ENCODE results near the gene NAV1. TPM values are rescaled to one million over a fixed set of nuclear protein-coding genes. Genes with fewer than 3 reads are reported as not detected.

NAV1 gene
- total and polyA plus RNA-seq, 2 of the 8 experiments (the other 6 are each of a cell fraction or from before 2014, with no cell fraction given): 9.9 to 42.7 TPM

DNA sequence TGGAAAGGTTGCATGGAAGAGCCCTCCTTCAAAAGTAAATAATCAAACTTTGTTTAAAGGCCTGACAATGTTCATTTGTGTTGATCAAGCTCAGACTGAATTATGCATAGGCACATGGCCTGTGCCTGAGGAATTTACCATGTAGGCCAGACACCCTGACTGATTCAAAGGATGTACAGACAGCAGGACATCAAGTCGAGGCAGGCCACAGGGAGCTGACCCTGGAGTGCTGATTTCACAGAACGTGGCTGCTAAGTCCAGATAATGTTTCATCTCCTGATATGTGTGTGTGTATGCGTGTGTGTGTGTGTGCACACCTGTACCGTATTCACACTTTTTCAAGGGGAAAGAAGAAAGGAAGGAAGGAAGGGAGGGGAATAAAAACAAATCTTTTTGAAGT, 34.1 kb downstream of the NAV1 start:
- H3K27ac ChIP-seq (ENCODE audit: low read depth, low read length): no peak overlapping the region
- H4K91ac ChIP-seq (replicated peaks; ENCODE audit: insufficient read length, low read length): no peak overlapping the region
- H2BK5ac ChIP-seq (ENCODE audit: low read depth, low read length): no peak overlapping the region
- H3K18ac ChIP-seq (ENCODE audit: extremely low read depth, low read length): no peak overlapping the region
- H2AK5ac ChIP-seq (ENCODE audit: low read depth, low read length): no peak overlapping the region
- H3K23ac ChIP-seq (ENCODE audit: insufficient read length): no peak overlapping the region
- no peaks in the 10 kb centered on the region for H3K27me3 ChIP-seq (replicated peaks in 1 of 4; ENCODE audit: control insufficient read depth in 3 of 4, extremely low read depth in 1 of 4, insufficient read depth in 3 of 4, low read length in 3 of 4)
- H3K79me1 ChIP-seq (ENCODE audit: low read depth, low read length): no peaks in the 10 kb centered on the region
- no peak overlapping the region for H4K5ac ChIP-seq (ENCODE audit: insufficient read length, low read depth, low read length)
- H3K23me2 ChIP-seq (ENCODE audit: low read depth, low read length): no peaks in the 10 kb centered on the region
- POLR2A ChIA-PET (ENCODE audit: partially characterized antibody): interaction anchor here (0.9 to 1.0 kb wide), 2 partner anchors 92 to 309 kb away, joined by 3 read pairs; no protein-coding TSS in a partner anchor
- no peak overlapping the region for H3K4me2 ChIP-seq (ENCODE audit: insufficient read depth in 1 of 2, low read depth in 2 of 2, low read length in 2 of 2)
- no peak overlapping the region for H3K14ac ChIP-seq (ENCODE audit: insufficient read length)
- no peaks in the 10 kb centered on the region; a peak in 1 of 7 replicates for H3K4me1 ChIP-seq (replicated peaks in 1 of 4; ENCODE audit: control insufficient read depth in 3 of 4, insufficient read depth in 4 of 4, low read length in 3 of 4)
- H2BK120ac ChIP-seq (replicated peaks; ENCODE audit: low read depth, low read length): no peak overlapping the region
- H3K56ac ChIP-seq (replicated peaks; ENCODE audit: insufficient read length, low read depth, low read length): no peak overlapping the region
- no peaks in the 10 kb centered on the region for H4K20me1 ChIP-seq (replicated peaks in 1 of 2; ENCODE audit: control insufficient read depth in 1 of 2, insufficient read depth in 2 of 2, low read length in 2 of 2)
- no peaks in the 10 kb centered on the region for H3K9me3 ChIP-seq (ENCODE audit: insufficient read depth in 2 of 2, low read depth in 1 of 2, low read length in 1 of 2)
- no peak for DNase-seq (ENCODE audit: low read depth in 1 of 2, low spot score in 2 of 2)
- no peak overlapping the region for H3K4me3 ChIP-seq (ENCODE audit: extremely low read depth in 1 of 4, insufficient read depth in 2 of 4, low read depth in 3 of 4, low read length in 4 of 4)
- no peak overlapping the region for H2AFZ ChIP-seq (ENCODE audit: low read length)
- no peak overlapping the region for H2BK15ac ChIP-seq (ENCODE audit: low read length)
- 82% methylated on average over 4 of the region's 4 CpGs; no CpG with 5 or more reads in 1 of the 2 experiments for WGBS, 2 experiments (ENCODE audit: extremely low coverage in 1 of 2, insufficient coverage in 1 of 2, insufficient read length in 1 of 2, insufficient replicate concordance in 2 of 2, low coverage in 1 of 2, low lambda C conversion rate in 2 of 2, missing lambda C conversion rate in 1 of 2)
- no peak overlapping the region for H3K4ac ChIP-seq (replicated peaks; ENCODE audit: insufficient read length, low read depth, low read length)
- H3K9ac ChIP-seq (replicated peaks in 1 of 4; ENCODE audit: extremely low read depth in 1 of 4, low read depth in 3 of 4, low read length in 3 of 4): no peak overlapping the region
- no peak overlapping the region; the same call in 1 of the 2 replicates for H2BK20ac ChIP-seq (ENCODE audit: low read length)
- FAIRE-seq: no peak
- H4K8ac ChIP-seq (ENCODE audit: extremely low read depth, insufficient read depth, low read length): no peak overlapping the region
- CTCF ChIA-PET (ENCODE audit: partially characterized antibody): interaction anchor here (0.6 to 22.6 kb wide), 8 partner anchors 9 to 221 kb away, joined by 3 to 499 read pairs (median 6); no protein-coding TSS in a partner anchor
- TF ChIP-seq, protein P1, sequence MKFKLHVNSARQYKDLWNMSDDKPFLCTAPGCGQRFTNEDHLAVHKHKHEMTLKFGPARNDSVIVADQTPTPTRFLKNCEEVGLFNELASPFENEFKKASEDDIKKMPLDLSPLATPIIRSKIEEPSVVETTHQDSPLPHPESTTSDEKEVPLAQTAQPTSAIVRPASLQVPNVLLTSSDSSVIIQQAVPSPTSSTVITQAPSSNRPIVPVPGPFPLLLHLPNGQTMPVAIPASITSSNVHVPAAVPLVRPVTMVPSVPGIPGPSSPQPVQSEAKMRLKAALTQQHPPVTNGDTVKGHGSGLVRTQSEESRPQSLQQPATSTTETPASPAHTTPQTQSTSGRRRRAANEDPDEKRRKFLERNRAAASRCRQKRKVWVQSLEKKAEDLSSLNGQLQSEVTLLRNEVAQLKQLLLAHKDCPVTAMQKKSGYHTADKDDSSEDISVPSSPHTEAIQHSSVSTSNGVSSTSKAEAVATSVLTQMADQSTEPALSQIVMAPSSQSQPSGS (IDR thresholded peaks at IDR 0.05; ENCODE audit: low read length): no peak
- TF ChIP-seq KDM1A (IDR thresholded peaks at IDR 0.05; ENCODE audit: borderline replicate concordance, low read length): no peak
- TF ChIP-seq POLR2AphosphoS5 (IDR thresholded peaks at IDR 0.05; ENCODE audit: low read depth, low read length): no peak
- no peak for TF ChIP-seq KDM5A (IDR thresholded peaks at IDR 0.05; ENCODE audit: low read length)
- no peak for TF ChIP-seq CREB1 (IDR thresholded peaks at IDR 0.05)
- TF ChIP-seq RNF2 (IDR thresholded peaks at IDR 0.05; ENCODE audit: borderline replicate concordance, low read depth, low read length, missing control alignments, poor library complexity, severe bottlenecking): no peak
- no peak for TF ChIP-seq GABPA (IDR thresholded peaks at IDR 0.05; ENCODE audit: borderline replicate concordance, insufficient read depth, low read length)
- no peaks in the 10 kb centered on the region for H3K36me3 ChIP-seq (ENCODE audit: control insufficient read depth in 2 of 4, insufficient read depth in 4 of 4, low read length in 3 of 4)
- no peaks in the 10 kb centered on the region for H3K79me2 ChIP-seq (ENCODE audit: control insufficient read depth in 1 of 2, insufficient read depth in 2 of 2, low read length in 2 of 2)
- H2BK12ac ChIP-seq (ENCODE audit: low read depth, low read length): no peak overlapping the region

All from H1 (cell line).